Measurements from ENCODE around the gene ANKRD53. TPM values are rescaled to one million over a fixed set of nuclear protein-coding genes. Genes with fewer than 3 reads are reported as not detected.

The ANKRD53 gene
- total and polyA plus RNA-seq, 2 experiments from 2014 or later = 0.97 to 4.7 TPM

GRCh38 chr2:70938586-70938950 is 39.9 kb upstream of the ANKRD53 start:
- peaks cover 30% of the 10 kb centered on the region for H3K27me3 ChIP-seq
- no peak overlapping the region for H2AFZ ChIP-seq
- H3K9me2 ChIP-seq (replicated peaks; ENCODE audit: insufficient read depth) = no peaks in the 10 kb centered on the region
- H3K9me3 ChIP-seq (ENCODE audit: low read depth) = no peaks in the 10 kb centered on the region
- H3K4me2 ChIP-seq = no peak overlapping the region
- no peak overlapping the region for H3K4me3 ChIP-seq
- no peaks in the 10 kb centered on the region for H3K79me2 ChIP-seq
- no peaks in the 10 kb centered on the region for H3K36me3 ChIP-seq (replicated peaks; ENCODE audit: insufficient read depth, low read depth)
- no peaks in the 10 kb centered on the region for H4K20me1 ChIP-seq (ENCODE audit: insufficient read depth, poor library complexity, severe bottlenecking)
- 43% methylated on average over 3 of the region's 3 CpGs for WGBS (ENCODE audit: low lambda C conversion rate, missing lambda C conversion rate)
- H3K27ac ChIP-seq = no peak overlapping the region
- TF ChIP-seq EZH2phosphoT487 (IDR thresholded peaks at IDR 0.05; ENCODE audit: low read depth, severe bottlenecking, unreplicated experiment) = no peak
- TF ChIP-seq, protein P1, sequence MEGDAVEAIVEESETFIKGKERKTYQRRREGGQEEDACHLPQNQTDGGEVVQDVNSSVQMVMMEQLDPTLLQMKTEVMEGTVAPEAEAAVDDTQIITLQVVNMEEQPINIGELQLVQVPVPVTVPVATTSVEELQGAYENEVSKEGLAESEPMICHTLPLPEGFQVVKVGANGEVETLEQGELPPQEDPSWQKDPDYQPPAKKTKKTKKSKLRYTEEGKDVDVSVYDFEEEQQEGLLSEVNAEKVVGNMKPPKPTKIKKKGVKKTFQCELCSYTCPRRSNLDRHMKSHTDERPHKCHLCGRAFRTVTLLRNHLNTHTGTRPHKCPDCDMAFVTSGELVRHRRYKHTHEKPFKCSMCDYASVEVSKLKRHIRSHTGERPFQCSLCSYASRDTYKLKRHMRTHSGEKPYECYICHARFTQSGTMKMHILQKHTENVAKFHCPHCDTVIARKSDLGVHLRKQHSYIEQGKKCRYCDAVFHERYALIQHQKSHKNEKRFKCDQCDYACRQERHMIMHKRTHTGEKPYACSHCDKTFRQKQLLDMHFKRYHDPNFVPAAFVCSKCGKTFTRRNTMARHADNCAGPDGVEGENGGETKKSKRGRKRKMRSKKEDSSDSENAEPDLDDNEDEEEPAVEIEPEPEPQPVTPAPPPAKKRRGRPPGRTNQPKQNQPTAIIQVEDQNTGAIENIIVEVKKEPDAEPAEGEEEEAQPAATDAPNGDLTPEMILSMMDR (IDR thresholded peaks at IDR 0.05; ENCODE audit: poor library complexity) = no peak
- no peak for TF ChIP-seq EZH2 (IDR thresholded peaks at IDR 0.05; ENCODE audit: borderline replicate concordance)
- peak; percentile 1 for DNase-seq (ENCODE audit: low spot score)
- no peaks in the 10 kb centered on the region for H3K4me1 ChIP-seq (ENCODE audit: insufficient read depth)

- Histone ChIP-seq H3K4me2 (no peak overlapping the region), H3K79me2 (no peaks in the 10 kb centered on the region), H3K9me2 (replicated peaks; ENCODE audit: insufficient read depth) (no peaks in the 10 kb centered on the region), H3K27me3 (peaks cover 30% of the 10 kb centered on the region), H3K9me3 (ENCODE audit: low read depth) (no peaks in the 10 kb centered on the region), H3K4me1 (ENCODE audit: insufficient read depth) (no peaks in the 10 kb centered on the region), H3K27ac (no peak overlapping the region), H3K4me3 (no peak overlapping the region), H4K20me1 (ENCODE audit: insufficient read depth, poor library complexity, severe bottlenecking) (no peaks in the 10 kb centered on the region), H2AFZ (no peak overlapping the region), H3K36me3 (replicated peaks; ENCODE audit: insufficient read depth, low read depth) (no peaks in the 10 kb centered on the region)
- WGBS (ENCODE audit: low lambda C conversion rate, missing lambda C conversion rate) = 29% methylated on average over 30 of the region's 30 CpGs
- peak; percentile 5 for DNase-seq (ENCODE audit: low spot score)
- TF ChIP-seq EZH2phosphoT487 (IDR thresholded peaks at IDR 0.05; ENCODE audit: low read depth, severe bottlenecking, unreplicated experiment) (no peak), EZH2 (IDR thresholded peaks at IDR 0.05; ENCODE audit: borderline replicate concordance) (no peak)
- TF ChIP-seq, protein P1 (IDR thresholded peaks at IDR 0.05; ENCODE audit: poor library complexity) = no peak
Observed at GRCh38 chr2:70939001-70939838, 39.2 kb upstream of the ANKRD53 start.

DNA sequence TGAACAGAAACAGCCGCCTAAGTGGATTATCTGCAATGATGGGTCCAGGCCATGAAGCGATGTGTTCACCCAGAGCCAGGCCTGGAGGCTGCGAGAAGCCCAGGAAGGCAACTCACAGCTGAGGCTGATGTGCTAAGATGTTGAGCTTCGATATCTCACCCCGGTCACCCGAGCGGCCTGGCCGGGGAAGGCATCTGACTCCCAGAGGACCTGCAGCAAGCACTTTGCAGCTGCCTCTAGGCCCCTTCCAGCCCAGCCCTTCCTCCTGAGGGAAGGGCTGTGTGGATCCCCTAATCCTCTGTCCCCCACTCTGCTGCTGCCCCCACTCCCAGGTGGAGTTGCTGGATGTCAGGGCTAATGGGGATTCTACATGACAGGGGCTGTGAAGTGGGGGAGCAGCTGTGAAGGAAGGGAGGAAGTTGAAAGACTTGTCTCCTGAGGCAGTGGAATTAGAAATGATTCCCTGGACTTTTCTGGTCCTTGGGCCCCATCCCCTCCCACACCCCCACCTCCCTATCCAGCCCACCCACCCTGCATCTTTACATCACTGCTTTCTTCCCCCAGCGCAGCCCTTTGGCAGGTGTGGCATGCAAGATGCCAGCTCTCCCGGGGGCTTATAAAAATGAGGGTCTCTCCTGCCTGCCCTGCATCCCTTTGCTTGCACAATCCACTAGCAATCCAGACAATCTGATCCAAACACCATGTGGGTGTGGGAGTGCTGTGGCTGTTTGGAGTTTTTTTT is 38.4 kb upstream of the ANKRD53 start:
- Histone ChIP-seq H3K27ac (no peak overlapping the region), H3K79me2 (no peaks in the 10 kb centered on the region), H3K4me3 (no peak overlapping the region), H3K9me3 (ENCODE audit: low read depth) (no peaks in the 10 kb centered on the region), H3K4me1 (ENCODE audit: insufficient read depth) (no peaks in the 10 kb centered on the region), H3K4me2 (no peak overlapping the region), H3K9me2 (replicated peaks; ENCODE audit: insufficient read depth) (no peaks in the 10 kb centered on the region), H3K36me3 (replicated peaks; ENCODE audit: insufficient read depth, low read depth) (no peaks in the 10 kb centered on the region), H4K20me1 (ENCODE audit: insufficient read depth, poor library complexity, severe bottlenecking) (no peaks in the 10 kb centered on the region), H3K27me3 (peaks cover 30% of the 10 kb centered on the region), H2AFZ (no peak overlapping the region)
- 87% methylated on average over 10 of the region's 10 CpGs for WGBS (ENCODE audit: low lambda C conversion rate, missing lambda C conversion rate)
- TF ChIP-seq EZH2 (IDR thresholded peaks at IDR 0.05; ENCODE audit: borderline replicate concordance) (no peak), EZH2phosphoT487 (IDR thresholded peaks at IDR 0.05; ENCODE audit: low read depth, severe bottlenecking, unreplicated experiment) (no peak)
- TF ChIP-seq, protein P1 (IDR thresholded peaks at IDR 0.05; ENCODE audit: poor library complexity) = no peak
- DNase-seq (ENCODE audit: low spot score) = no peak
